Lower leg skin (tissue), 3 donors: ENCODE measurements around the gene TMEM132D.

ENCODE experiments used
- CTCF ChIP-seq, 3 donors: fragments of 450-650 bp; IDR thresholded peaks; one replicate each; pipeline ENCODE4 v1.5.1; 2016; ENCODE audit warnings: antibody characterized with exemption in 3 of 3, mild to moderate bottlenecking in 3 of 3, moderate library complexity in 2 of 3
- POLR2A ChIP-seq, 2 donors: fragments of 450-650 bp; IDR thresholded peaks; one replicate each; pipeline ENCODE4 v1.6.1; 2016 to 2017; ENCODE audit warnings: antibody characterized with exemption in 2 of 2, mild to moderate bottlenecking in 1 of 2, moderate library complexity in 1 of 2

- TF ChIP-seq POLR2A (IDR thresholded peaks at IDR 0.05) (no peak), CTCF (IDR thresholded peaks at IDR 0.05) (no peak)
Measured at GRCh38 chr12:129258781-129259318, 645.0 kb downstream of the TMEM132D start.
